ENCODE results near the gene DST.
"Not testable (repeated sequence)": the region's sequence is repeated elsewhere in the genome, so short reads cannot be mapped to it uniquely, and the experiment has no call there.

DST gene

DNA sequence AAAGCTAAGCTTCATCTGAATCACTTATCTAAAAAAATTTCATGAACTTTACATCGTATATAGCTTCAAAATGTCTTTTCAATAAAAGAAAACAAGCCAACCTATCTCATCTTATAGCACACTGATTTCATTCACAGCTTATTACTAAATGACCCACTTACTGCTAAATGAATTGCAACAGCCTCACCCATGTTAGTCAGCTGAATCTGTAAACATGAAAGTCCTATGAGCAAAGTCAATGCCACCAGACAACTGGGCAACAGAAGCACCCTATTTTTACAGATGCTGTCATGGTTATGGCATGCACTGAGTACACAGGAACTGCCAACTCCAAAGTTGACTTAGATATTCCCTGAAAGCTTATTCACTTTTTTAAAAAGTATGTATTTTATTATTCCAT lies 41.2 kb upstream of the DST start:
- TF ChIP-seq JUND (IDR thresholded peaks at IDR 0.05; ENCODE audit: low read depth): peak; percentile 79
- DNase-seq (ENCODE audit: low read depth in 1 of 2, low spot score in 1 of 2): peak; percentile 24 to 81
- in situ Hi-C loops (cut with HindIII; ENCODE audit: low pct_unique_long_range_greater_than_20kb, low sequenced_read_pairs): no loop called here

- TF ChIP-seq JUND (IDR thresholded peaks at IDR 0.05; ENCODE audit: low read depth): no peak
- no peak for DNase-seq (ENCODE audit: low read depth in 1 of 2, low spot score in 1 of 2)
- in situ Hi-C loops (cut with HindIII; ENCODE audit: low pct_unique_long_range_greater_than_20kb, low sequenced_read_pairs): no loop called here
Measured at GRCh38 chr6:56682635-56683034, 39.9 kb upstream of the DST start.

- DNase-seq (ENCODE audit: low read depth in 1 of 2, low spot score in 1 of 2): peak in 1 of 2 experiments; percentile 37
- no peak for TF ChIP-seq JUND (IDR thresholded peaks at IDR 0.05; ENCODE audit: low read depth)
- in situ Hi-C loops (cut with HindIII; ENCODE audit: low pct_unique_long_range_greater_than_20kb, low sequenced_read_pairs): no loop called here
Measured at GRCh38 chr6:56677559-56677958, 34.9 kb upstream of the DST start.

GRCh38 chr6:56671651-56672461 lies 29.2 kb upstream of the DST start:
- no peak for TF ChIP-seq JUND (IDR thresholded peaks at IDR 0.05; ENCODE audit: low read depth)
- DNase-seq (ENCODE audit: low read depth in 1 of 2, low spot score in 1 of 2): no peak
- in situ Hi-C loops (cut with HindIII; ENCODE audit: low pct_unique_long_range_greater_than_20kb, low sequenced_read_pairs): no loop called here

DNA sequence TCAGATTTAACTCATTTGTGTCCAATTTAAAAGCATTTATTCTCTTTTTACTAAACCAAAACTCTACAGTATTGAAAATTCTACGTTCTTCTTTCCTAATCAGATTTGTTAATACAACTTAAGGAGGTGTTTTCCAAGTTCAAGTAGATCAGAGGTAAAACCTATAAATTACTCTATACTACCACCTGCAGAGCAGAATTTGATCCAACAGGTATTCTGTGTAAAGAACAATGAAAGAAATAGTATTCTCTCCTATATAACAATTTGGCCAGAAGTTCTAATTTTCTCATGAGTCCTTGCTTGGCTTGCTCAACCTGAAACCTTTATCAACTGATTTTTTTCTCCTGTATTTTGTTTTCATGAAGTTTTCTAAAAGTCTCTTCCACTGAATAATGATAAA lies 28.5 kb upstream of the DST start:
- in situ Hi-C loops (cut with HindIII; ENCODE audit: low pct_unique_long_range_greater_than_20kb, low sequenced_read_pairs): no loop called here
- DNase-seq (ENCODE audit: low read depth in 1 of 2, low spot score in 1 of 2): peak in 1 of 2 experiments; percentile 38
- TF ChIP-seq JUND (IDR thresholded peaks at IDR 0.05; ENCODE audit: low read depth): no peak

DNA sequence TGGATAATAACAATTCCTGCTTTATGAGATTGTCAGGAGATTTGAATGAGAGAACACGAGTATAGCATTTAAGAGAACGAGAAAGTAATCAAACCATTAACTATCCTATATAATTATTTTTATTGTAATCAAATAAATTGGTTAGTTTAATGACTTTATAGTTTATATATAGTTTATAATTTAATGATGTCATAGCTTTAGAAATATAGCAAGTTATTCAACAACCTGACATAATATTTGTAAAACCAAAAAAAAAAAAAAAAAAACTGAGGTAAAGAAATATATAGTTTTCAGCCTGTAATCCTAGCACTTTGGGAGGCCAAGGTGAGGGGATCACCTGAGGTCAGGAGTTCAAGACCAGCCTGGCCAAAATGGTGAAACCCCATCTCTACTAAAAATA lies 26.4 kb upstream of the DST start:
- no peak for DNase-seq (ENCODE audit: low read depth in 1 of 2, low spot score in 1 of 2)
- in situ Hi-C loops (cut with HindIII; ENCODE audit: low pct_unique_long_range_greater_than_20kb, low sequenced_read_pairs): no loop called here
- no peak for TF ChIP-seq JUND (IDR thresholded peaks at IDR 0.05; ENCODE audit: low read depth)

GRCh38 chr6:56668158-56668557 lies 25.5 kb upstream of the DST start:
- no peak for TF ChIP-seq JUND (IDR thresholded peaks at IDR 0.05; ENCODE audit: low read depth)
- in situ Hi-C loops (cut with HindIII; ENCODE audit: low pct_unique_long_range_greater_than_20kb, low sequenced_read_pairs): no loop called here
- DNase-seq (ENCODE audit: low read depth in 1 of 2, low spot score in 1 of 2): no peak

DNA sequence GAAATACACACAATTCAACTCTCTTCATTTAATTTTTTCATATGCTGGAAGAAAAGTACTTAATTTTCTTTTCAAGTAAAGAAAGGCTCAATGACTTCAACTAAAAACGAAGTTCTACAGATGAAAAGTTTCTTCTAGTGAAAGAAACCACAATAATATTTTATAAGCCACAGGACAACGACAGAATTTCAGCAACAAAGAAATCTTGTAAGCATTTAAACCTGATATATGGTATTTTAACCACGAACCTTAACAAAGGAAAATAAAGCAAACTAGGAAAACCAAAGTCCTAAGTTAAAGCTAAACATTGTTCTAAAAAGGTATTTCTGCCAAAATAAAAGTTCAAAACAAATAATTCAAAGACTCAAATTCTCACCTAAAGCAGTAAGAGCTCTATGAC lies 24.6 kb upstream of the DST start:
- no peak for TF ChIP-seq JUND (IDR thresholded peaks at IDR 0.05; ENCODE audit: low read depth)
- in situ Hi-C loops (cut with HindIII; ENCODE audit: low pct_unique_long_range_greater_than_20kb, low sequenced_read_pairs): no loop called here

GRCh38 chr6:56664029-56664428 lies 21.3 kb upstream of the DST start:
- in situ Hi-C loops (cut with HindIII; ENCODE audit: low pct_unique_long_range_greater_than_20kb, low sequenced_read_pairs): no loop called here
- TF ChIP-seq JUND (IDR thresholded peaks at IDR 0.05; ENCODE audit: low read depth): no peak
- no peak for DNase-seq (ENCODE audit: low read depth in 1 of 2, low spot score in 1 of 2)

More for the DNA sequence above, 24.6 kb upstream of the DST start:
- DNase-seq (ENCODE audit: low read depth in 1 of 2, low spot score in 1 of 2): no peak

GRCh38 chr6:56663344-56663743 lies 20.7 kb upstream of the DST start:
- peak; percentile 6 to 83 for DNase-seq (ENCODE audit: low read depth in 1 of 2, low spot score in 1 of 2)
- TF ChIP-seq JUND (IDR thresholded peaks at IDR 0.05; ENCODE audit: low read depth): no peak
- in situ Hi-C loops (cut with HindIII; ENCODE audit: low pct_unique_long_range_greater_than_20kb, low sequenced_read_pairs): no loop called here

- in situ Hi-C loops (cut with HindIII; ENCODE audit: low pct_unique_long_range_greater_than_20kb, low sequenced_read_pairs); DNase-seq (ENCODE audit: low read depth in 1 of 2, low spot score in 1 of 2): not testable (repeated sequence)
Measured at GRCh38 chr6:56661338-56661737, 18.6 kb upstream of the DST start.

DNA sequence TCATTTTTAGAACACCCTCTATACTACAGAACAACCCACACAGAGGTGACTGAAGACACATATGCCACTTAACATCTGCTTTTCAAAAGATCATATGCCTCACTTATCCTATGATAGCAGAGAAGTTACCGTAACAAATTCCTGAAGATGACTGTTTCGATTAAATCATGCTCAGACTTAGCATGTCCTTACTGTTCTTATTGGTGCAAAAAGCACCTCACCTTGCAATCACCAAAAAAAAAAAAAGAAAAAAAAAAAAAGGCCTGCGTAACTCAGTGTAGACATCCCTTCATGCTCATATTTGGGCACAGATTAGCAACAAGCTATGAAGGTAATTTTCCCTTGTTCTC lies 17.7 kb upstream of the DST start:
- in situ Hi-C loops (cut with HindIII; ENCODE audit: low pct_unique_long_range_greater_than_20kb, low sequenced_read_pairs): no loop called here
- TF ChIP-seq JUND (IDR thresholded peaks at IDR 0.05; ENCODE audit: low read depth): no peak
- no peak for DNase-seq (ENCODE audit: low read depth in 1 of 2, low spot score in 1 of 2)

DNA sequence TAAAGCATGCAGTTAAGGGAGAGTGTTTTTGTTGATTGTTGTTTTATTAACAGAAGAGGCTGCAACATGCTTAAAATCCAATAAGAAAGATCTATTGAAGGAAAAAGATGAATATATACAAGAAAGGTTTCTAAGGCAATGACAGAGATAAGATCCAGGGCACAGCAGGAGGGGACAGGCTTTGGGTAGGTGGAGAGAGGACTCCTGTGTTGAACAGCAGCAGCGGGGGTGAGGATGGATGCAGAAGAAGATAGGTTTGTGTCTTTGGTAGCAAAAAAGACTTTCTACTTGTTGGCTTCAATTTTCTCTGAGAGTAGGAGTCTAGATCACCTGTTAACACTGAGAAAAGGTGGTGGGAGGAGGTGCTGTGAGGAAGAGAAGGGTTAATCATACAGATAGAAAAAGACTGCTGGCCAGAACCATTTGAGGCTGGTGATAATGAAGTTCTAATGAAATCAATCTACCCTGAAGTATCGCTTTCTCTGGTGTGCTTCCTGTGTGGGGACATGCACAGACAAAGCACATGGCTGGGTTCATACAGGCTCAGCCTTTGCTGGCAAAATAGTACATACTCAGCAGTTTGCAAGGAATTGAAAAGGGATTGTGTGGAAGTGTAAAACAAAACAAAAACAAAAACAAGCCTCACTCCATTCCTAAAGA lies 17.2 kb upstream of the DST start:
- TF ChIP-seq JUND (IDR thresholded peaks at IDR 0.05; ENCODE audit: low read depth): no peak
- DNase-seq (ENCODE audit: low read depth in 1 of 2, low spot score in 1 of 2): no peak
- in situ Hi-C loops (cut with HindIII; ENCODE audit: low pct_unique_long_range_greater_than_20kb, low sequenced_read_pairs): no loop called here

All from T47D (cell line).